Heart right ventricle (tissue), 16 donors: ENCODE data around the gene TMEM266. TPM values are rescaled to one million over a fixed set of nuclear protein-coding genes. Genes with fewer than 3 reads are reported as not detected.

Experiments
- ATAC-seq, 8 donors: fragments of 200-7000 bp; cut with Tn5 transposase; one replicate each; pipeline ENCODE4 v1.9.1; 2020; ENCODE audit warnings: mild to moderate bottlenecking in 8 of 8, moderate library complexity in 8 of 8, moderate number of reproducible peaks in 1 of 8
- DNase-seq, 2 donors: peaks; one replicate each; pipeline ENCODE4 v3.0.0-alpha.2; 2020
- H3K27ac ChIP-seq, 10 donors: fragments of 200-600 bp; sonication (generic) in 2 of 10; one replicate each; pipeline versions ENCODE4 v1.5.0 to v1.8.0; 2020 to 2022; ENCODE audit warnings: mild to moderate bottlenecking in 3 of 10
- H3K27me3 ChIP-seq, 7 donors: fragments of 200-600 bp; one replicate each; pipeline ENCODE4 v1.8.0; 2021 to 2022; ENCODE audit warnings: mild to moderate bottlenecking in 2 of 7
- H3K36me3 ChIP-seq, 9 donors: fragments of 200-600 bp; sonication (generic) in 1 of 9; one replicate each; pipeline versions ENCODE4 v1.5.0 to v1.8.0; 2020 to 2022; ENCODE audit warnings: mild to moderate bottlenecking in 2 of 9
- H3K4me1 ChIP-seq, 9 donors: fragments of 200-600 bp; sonication (generic) in 1 of 9; one replicate each; pipeline versions ENCODE4 v1.5.0 to v1.8.0; 2020 to 2022; ENCODE audit warnings: mild to moderate bottlenecking in 4 of 9
- H3K4me3 ChIP-seq, 10 donors: fragments of 200-600 bp; sonication (generic) in 2 of 10; one replicate each; pipeline versions ENCODE4 v1.5.0 to v1.8.0; 2020 to 2022; ENCODE audit warnings: mild to moderate bottlenecking in 7 of 10, moderate library complexity in 2 of 10
- H3K9me3 ChIP-seq, 11 donors: fragments of 200-600 bp in 10 of 11; sonication (generic) in 2 of 11; one replicate each; pipeline versions ENCODE4 v1.5.0 to v1.8.0; 2013 to 2022; ENCODE audit warnings: mild to moderate bottlenecking in 2 of 11, control low read depth in 1 of 11, moderate library complexity in 1 of 11
- CTCF ChIP-seq, 9 donors: fragments of 200-600 bp; sonication (generic) in 2 of 9; IDR thresholded peaks; one replicate each; pipeline versions ENCODE4 v1.5.0 to v1.8.0; 2021 to 2022; ENCODE audit warnings: antibody characterized with exemption in 9 of 9, mild to moderate bottlenecking in 5 of 9, moderate library complexity in 1 of 9
- WGBS, 2 donors: extraction: QIAGEN DNeasy Blood & Tissue Kit; methylation state at CpG; one replicate each; pipeline ENCODE4 v1.1.7; 2013; ENCODE audit warnings: inconsistent platforms in 1 of 2; 5-methylcytosine and 5-hydroxymethylcytosine counted together
- intact Hi-C, 10 donors: fragments of 100-400 bp; cut with DNase I; formaldehyde crosslinking; loops; one replicate each; pipeline versions ENCODE4 v1.11.1 to v1.14.2; 2022
- polyA plus RNA-seq, 2 donors: library from polyadenylated mRNA; stranded (reverse); fragments of 200-250 nt; gene quantifications; one replicate each; pipeline ENCODE4 v1.2.3, GENCODE V29; 2013
- total RNA-seq, 10 donors: library from RNA; stranded (reverse); fragmentation: NEBNext Ultra II Directional in 3 of 10; extraction: Animal tissue kit (Norgen Biotek cat#: 25700) in 3 of 10; gene quantifications; one replicate each; pipeline versions ENCODE4 v1.2.1 to v1.2.4, GENCODE V29; 2021 to 2023
- donor health status: Arrhythmogenic right ventricular cardiomyopathy.
- donor health status: ischemic (EF 13 %, LVEDD 7.1; RV severe dilation, severe dysfunction).
- donor health status: healthy with polysubstance abuse.
- donor health status: DM: no; HTN: yes; CAD: no.
- donor health status: DM: no; HTN: no; CAD: no.
- donor health status: ischemic (EF 25% LVEDD 6.9; RV normal size, moderate dysfunction).
- donor health status: ischemic (EF 25% LVEDD 5.7; RV mildly dilated, moderate dysfunction).
- donor health status: healthy.
- donor health status: DM: yes; HTN: yes; CAD: no.
- donor health status: Ischemic cardiomyopathy.
- donor health status: ischemic (EF 35%, LVEDD 5.7; RV mildly dilated, moderate dysfunction).
- donor health status: nonischemic (EF 11% LVEDD 7.7; RV severe dilation, severe dysfunction).
- donor health status: DM: yes; HTN: yes; CAD: no.
- donor health status: PGD.
- donor health status: ischemic (EF 29% LVEDD 5.4; RV normal size, mild dysfunction).
- donor health status: nonischemic (EF 23%, LVEDD 6.1; RV moderate dilation, normal function).

Gene TMEM266
- total and polyA plus RNA-seq, 12 donors: 0.01 to 0.30 (median 0.15) TPM; not detected in 3

GRCh38 chr15:76163457-76164295 is 103.9 kb downstream of the TMEM266 start:
- Histone ChIP-seq H3K27me3 (no peaks in the 10 kb centered on the region), H3K27ac (peak overlapping the region in 7 of 10 donors; percentile 9 to 65 (median 52)), H3K36me3 (no peaks in the 10 kb centered on the region), H3K9me3 (no peaks in the 10 kb centered on the region), H3K4me3 (no peak overlapping the region), H3K4me1 (peaks cover 0 to 46% (median 12%) of the 10 kb centered on the region in 9 donors)
- WGBS, 2 donors: 69 to 78% methylated on average over 21 of the region's 21 CpGs
- no peak for TF ChIP-seq CTCF (IDR thresholded peaks at IDR 0.05)
- ATAC-seq (peak; percentile 72 to 92 (median 79)), DNase-seq (peak; percentile 60 to 77)
- intact Hi-C loops: no loop called here

GRCh38 chr15:76164602-76165001 is 104.8 kb downstream of the TMEM266 start:
- no peak for DNase-seq
- 95 to 98% methylated on average over 8 of the region's 8 CpGs for WGBS, 2 donors
- intact Hi-C loops: no loop called here

GRCh38 chr15:76165951-76166350 is 106.2 kb downstream of the TMEM266 start:
- H3K27ac ChIP-seq: no peak overlapping the region
- peaks cover 0 to 49% (median 30%) of the 10 kb centered on the region in 9 donors for H3K4me1 ChIP-seq
- no peak overlapping the region for H3K4me3 ChIP-seq
- H3K36me3 ChIP-seq: no peaks in the 10 kb centered on the region
- 94% methylated on average over 15 of the region's 15 CpGs for WGBS, 2 donors
- no peaks in the 10 kb centered on the region for H3K9me3 ChIP-seq
- no peak for DNase-seq
- no peak for ATAC-seq
- intact Hi-C loops: no loop called here
- H3K27me3 ChIP-seq: no peaks in the 10 kb centered on the region
- TF ChIP-seq CTCF (IDR thresholded peaks at IDR 0.05): no peak

More at GRCh38 chr15:76164602-76165001, 104.8 kb downstream of the TMEM266 start:
- Histone ChIP-seq H3K36me3 (no peaks in the 10 kb centered on the region), H3K4me3 (no peak overlapping the region), H3K27ac (no peak overlapping the region), H3K9me3 (no peaks in the 10 kb centered on the region), H3K4me1 (peaks cover 0 to 46% (median 20%) of the 10 kb centered on the region in 9 donors), H3K27me3 (no peaks in the 10 kb centered on the region)
- ATAC-seq: no peak
- no peak for TF ChIP-seq CTCF (IDR thresholded peaks at IDR 0.05)

- no peak for ATAC-seq
- intact Hi-C loops: no loop called here
- no peak for TF ChIP-seq CTCF (IDR thresholded peaks at IDR 0.05)
- no peaks in the 10 kb centered on the region for H3K9me3 ChIP-seq
- no peak for DNase-seq
- H3K36me3 ChIP-seq: no peaks in the 10 kb centered on the region
- no peak overlapping the region for H3K4me3 ChIP-seq
- H3K27me3 ChIP-seq: no peaks in the 10 kb centered on the region
- H3K27ac ChIP-seq: no peak overlapping the region
- 93 to 94% methylated on average over 14 of the region's 14 CpGs for WGBS, 2 donors
- peaks cover 0 to 33% (median 16%) of the 10 kb centered on the region in 9 donors for H3K4me1 ChIP-seq
Measured at GRCh38 chr15:76168237-76168984, 108.6 kb downstream of the TMEM266 start.
